ENCODE measurements around the gene SERPINC1.
"Not testable (repeated sequence)": the region's sequence is repeated elsewhere in the genome, so short reads cannot be mapped to it uniquely, and the experiment has no call there.

SERPINC1 gene

GRCh38 chr1:173889885-173890284 is 27.2 kb downstream of the SERPINC1 start:
- no peak overlapping the region for H3K27ac ChIP-seq

GRCh38 chr1:173888749-173889148 is 28.4 kb downstream of the SERPINC1 start:
- no peak for TF ChIP-seq ZFX (IDR thresholded peaks at IDR 0.05)
- TF ChIP-seq CTCF (conservative IDR thresholded peaks at IDR 0.05): no peak
- H3K27ac ChIP-seq: no peak overlapping the region

More at GRCh38 chr1:173889885-173890284, 27.2 kb downstream of the SERPINC1 start:
- no peak for TF ChIP-seq ZFX (IDR thresholded peaks at IDR 0.05)
- TF ChIP-seq CTCF (conservative IDR thresholded peaks at IDR 0.05): no peak

- no peak overlapping the region for H3K27ac ChIP-seq
- TF ChIP-seq CTCF (conservative IDR thresholded peaks at IDR 0.05): no peak
- TF ChIP-seq ZFX (IDR thresholded peaks at IDR 0.05): no peak
Observed at GRCh38 chr1:173887627-173888026, 29.5 kb downstream of the SERPINC1 start.

GRCh38 chr1:173886746-173887611 is 30.1 kb downstream of the SERPINC1 start:
- H3K27ac ChIP-seq: no peak overlapping the region
- TF ChIP-seq ZFX (IDR thresholded peaks at IDR 0.05) (no peak), CTCF (conservative IDR thresholded peaks at IDR 0.05) (no peak)

- H3K27ac ChIP-seq: no peak overlapping the region
- TF ChIP-seq ZFX (IDR thresholded peaks at IDR 0.05): no peak
- no peak for TF ChIP-seq CTCF (conservative IDR thresholded peaks at IDR 0.05)
Observed at GRCh38 chr1:173884701-173885100, 32.4 kb downstream of the SERPINC1 start.

- not testable (repeated sequence) for H3K27ac ChIP-seq
Observed at GRCh38 chr1:173881117-173881516, 36.0 kb downstream of the SERPINC1 start.

- H3K27ac ChIP-seq: no peak overlapping the region
- TF ChIP-seq CTCF (conservative IDR thresholded peaks at IDR 0.05): no peak
- no peak for TF ChIP-seq ZFX (IDR thresholded peaks at IDR 0.05)
Observed at GRCh38 chr1:173878251-173878650, 38.9 kb downstream of the SERPINC1 start.

- H3K27ac ChIP-seq: peak overlapping the region; percentile 72
- no peak for TF ChIP-seq ZFX (IDR thresholded peaks at IDR 0.05)
- TF ChIP-seq CTCF (conservative IDR thresholded peaks at IDR 0.05): no peak
Observed at GRCh38 chr1:173876732-173877131, 40.4 kb downstream of the SERPINC1 start.

Data from C4-2B (cell line).